Mesendoderm (in vitro differentiated cells): ENCODE measurements around the gene RASSF8.

Source experiments
- DNase-seq: peaks from one replicate; pipeline ENCODE4 v3.0.0; 2013
- H2AK5ac ChIP-seq: 2 replicates; pipeline ENCODE4 v1.6.1; 2013; ENCODE audit warnings: low read length, inconsistent platforms
- H2BK120ac ChIP-seq: 2 replicates; pipeline ENCODE4 v1.6.1; 2013; ENCODE audit warnings: low read depth, mild to moderate bottlenecking, low read length, moderate library complexity, mixed read lengths
- H2BK15ac ChIP-seq: replicated peaks from 2 replicates; pipeline ENCODE4 v1.6.1; 2013; ENCODE audit warnings: low read depth, mild to moderate bottlenecking, moderate library complexity
- H2BK5ac ChIP-seq: 2 replicates; pipeline ENCODE4 v1.6.1; 2013; ENCODE audit warnings: low read length, inconsistent platforms
- H3K18ac ChIP-seq: 2 replicates; pipeline ENCODE4 v1.6.1; 2013; ENCODE audit warnings: mild to moderate bottlenecking, low read length, mixed read lengths
- H3K23ac ChIP-seq: one replicate; pipeline ENCODE4 v1.6.1; 2013; ENCODE audit warnings: low read length
- H3K27ac ChIP-seq: 2 replicates; pipeline ENCODE4 v1.5.1; 2013; ENCODE audit warnings: low read depth, mild to moderate bottlenecking, inconsistent platforms, low read length, moderate library complexity
- H3K27me3 ChIP-seq: 2 replicates; pipeline ENCODE4 v1.6.1; 2013; ENCODE audit warnings: low read length, control low read depth, mild to moderate bottlenecking, inconsistent platforms; ENCODE audit not compliant: insufficient read depth, poor library complexity
- H3K36me3 ChIP-seq: 2 replicates; pipeline ENCODE4 v1.6.1; 2013; ENCODE audit warnings: low read length, inconsistent platforms; ENCODE audit not compliant: control insufficient read depth, insufficient read depth
- H3K4ac ChIP-seq: one replicate; pipeline ENCODE4 v1.6.1; 2013; ENCODE audit warnings: low read depth, mild to moderate bottlenecking, low read length, moderate library complexity
- H3K4me1 ChIP-seq: 2 replicates; pipeline ENCODE4 v1.6.1; 2013; ENCODE audit warnings: low read depth, low read length, inconsistent platforms; ENCODE audit not compliant: control insufficient read depth
- H3K4me2 ChIP-seq: 2 replicates; pipeline ENCODE4 v1.6.1; 2013; ENCODE audit warnings: low read length
- H3K4me3 ChIP-seq: 2 replicates; pipeline ENCODE4 v1.5.1; 2013; ENCODE audit warnings: mild to moderate bottlenecking, low read length
- H3K56ac ChIP-seq: one replicate; pipeline ENCODE4 v1.6.1; 2013; ENCODE audit warnings: low read length
- H3K79me1 ChIP-seq: 2 replicates; pipeline ENCODE4 v1.6.1; 2013; ENCODE audit warnings: low read length, inconsistent platforms
- H3K79me2 ChIP-seq: 2 replicates; pipeline ENCODE4 v1.6.1; 2013; ENCODE audit warnings: mild to moderate bottlenecking, low read length; ENCODE audit not compliant: control insufficient read depth, insufficient read depth
- H3K9ac ChIP-seq: 2 replicates; pipeline ENCODE4 v1.6.1; 2013; ENCODE audit warnings: low read length, inconsistent platforms
- H4K5ac ChIP-seq: one replicate; pipeline ENCODE4 v1.6.1; 2013; ENCODE audit warnings: low read length
- H4K8ac ChIP-seq: one replicate; pipeline ENCODE4 v1.6.1; 2013; ENCODE audit warnings: low read depth, mild to moderate bottlenecking, control low read depth, low read length, moderate library complexity
- WGBS: extraction: QIAGEN DNeasy Blood & Tissue Kit; methylation state at CpG from one replicate; pipeline ENCODE4 v1.1.7; 2013; ENCODE audit warnings: low lambda C conversion rate, missing lambda C conversion rate; ENCODE audit not compliant: insufficient coverage; ENCODE audit errors: extremely low coverage; 5-methylcytosine and 5-hydroxymethylcytosine counted together

The RASSF8 gene

DNA sequence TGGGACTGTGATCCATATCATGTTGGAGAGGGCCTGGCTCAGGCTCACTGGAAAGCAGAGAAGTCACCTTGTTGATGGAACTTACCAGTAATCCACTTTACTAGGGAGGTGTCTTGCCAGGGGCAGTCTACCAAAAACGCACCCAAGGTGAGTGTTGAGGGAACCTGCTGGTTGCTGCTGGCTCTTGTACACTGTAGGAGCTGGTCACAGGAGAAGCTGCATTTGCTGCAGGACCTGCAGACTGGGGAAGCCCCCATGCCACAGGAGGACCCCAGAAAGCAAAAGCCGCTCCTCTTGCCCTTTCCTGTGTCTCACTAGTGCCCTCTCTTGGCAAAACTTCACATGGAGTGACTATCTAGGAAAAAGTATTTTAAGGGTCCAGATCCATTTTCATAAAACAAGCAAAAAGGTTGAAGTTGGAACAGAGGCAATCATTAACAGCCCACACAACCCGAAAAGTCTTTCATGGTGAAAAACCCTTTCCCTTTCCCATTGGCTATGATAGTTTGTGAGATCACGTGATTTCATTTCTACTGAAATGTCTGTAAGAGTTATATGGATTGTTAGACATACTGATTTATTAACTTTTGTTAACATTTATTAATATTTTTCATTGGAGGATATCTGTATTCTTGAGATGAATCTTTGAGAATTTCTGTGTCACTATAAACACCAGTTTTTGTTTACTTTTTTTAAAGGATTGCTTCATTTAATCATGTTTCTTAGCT lies 59.2 kb downstream of the RASSF8 start:
- no peak overlapping the region for H4K5ac ChIP-seq
- peak; percentile 88 for DNase-seq
- WGBS: no CpG with 5 or more reads among the region's 4 CpGs
- H3K27me3 ChIP-seq: no peaks in the 10 kb centered on the region
- H3K4me3 ChIP-seq: no peak overlapping the region
- H2BK15ac ChIP-seq: no peak overlapping the region
- H3K4me2 ChIP-seq: peak overlapping the region; percentile 19
- H3K23ac ChIP-seq: no peak overlapping the region
- H3K27ac ChIP-seq: no peak overlapping the region
- H3K56ac ChIP-seq: peak overlapping the region; percentile 69
- peaks cover 13% of the 10 kb centered on the region for H3K4me1 ChIP-seq
- peak overlapping the region; percentile 39 for H2BK5ac ChIP-seq
- no peak overlapping the region for H3K18ac ChIP-seq
- no peak overlapping the region for H2BK120ac ChIP-seq
- peaks cover 15% of the 10 kb centered on the region for H3K79me1 ChIP-seq
- H3K4ac ChIP-seq: peak overlapping the region; percentile 9
- no peaks in the 10 kb centered on the region for H3K36me3 ChIP-seq
- H2AK5ac ChIP-seq: no peak overlapping the region
- no peak overlapping the region for H4K8ac ChIP-seq
- H3K79me2 ChIP-seq: peaks cover 15% of the 10 kb centered on the region
- no peak overlapping the region for H3K9ac ChIP-seq

GRCh38 chr12:26018926-26019325 lies 60.4 kb downstream of the RASSF8 start:
- peaks cover 14% of the 10 kb centered on the region for H3K79me2 ChIP-seq
- no peak overlapping the region for H3K23ac ChIP-seq
- H4K5ac ChIP-seq: no peak overlapping the region
- no peak overlapping the region for H2AK5ac ChIP-seq
- no peaks in the 10 kb centered on the region for H3K36me3 ChIP-seq
- WGBS: no CpG with 5 or more reads among the region's 2 CpGs
- H3K4me3 ChIP-seq: no peak overlapping the region
- H4K8ac ChIP-seq: no peak overlapping the region
- no peak for DNase-seq
- peaks cover 14% of the 10 kb centered on the region for H3K79me1 ChIP-seq
- H2BK120ac ChIP-seq: no peak overlapping the region
- H2BK5ac ChIP-seq: no peak overlapping the region
- H3K4ac ChIP-seq: no peak overlapping the region
- H2BK15ac ChIP-seq: no peak overlapping the region
- H3K56ac ChIP-seq: no peak overlapping the region
- H3K4me2 ChIP-seq: no peak overlapping the region
- no peak overlapping the region for H3K18ac ChIP-seq
- H3K27ac ChIP-seq: no peak overlapping the region
- H3K27me3 ChIP-seq: no peaks in the 10 kb centered on the region
- no peak overlapping the region for H3K9ac ChIP-seq
- H3K4me1 ChIP-seq: peaks cover 13% of the 10 kb centered on the region

GRCh38 chr12:26021534-26021933 lies 63.1 kb downstream of the RASSF8 start:
- Histone ChIP-seq H3K36me3 (no peaks in the 10 kb centered on the region), H3K23ac (no peak overlapping the region), H3K27ac (no peak overlapping the region), H3K56ac (no peak overlapping the region), H3K27me3 (no peaks in the 10 kb centered on the region), H2BK120ac (no peak overlapping the region), H2AK5ac (no peak overlapping the region), H3K79me2 (peaks cover 11% of the 10 kb centered on the region), H3K4me3 (no peak overlapping the region), H3K4ac (no peak overlapping the region), H3K79me1 (peaks cover 13% of the 10 kb centered on the region), H3K9ac (no peak overlapping the region), H3K4me1 (peaks cover 13% of the 10 kb centered on the region), H3K4me2 (no peak overlapping the region), H4K8ac (no peak overlapping the region), H4K5ac (no peak overlapping the region), H3K18ac (peak overlapping the region; percentile 7), H2BK5ac (no peak overlapping the region), H2BK15ac (no peak overlapping the region)
- no CpG with 5 or more reads among the region's 2 CpGs for WGBS
- DNase-seq: no peak

DNA sequence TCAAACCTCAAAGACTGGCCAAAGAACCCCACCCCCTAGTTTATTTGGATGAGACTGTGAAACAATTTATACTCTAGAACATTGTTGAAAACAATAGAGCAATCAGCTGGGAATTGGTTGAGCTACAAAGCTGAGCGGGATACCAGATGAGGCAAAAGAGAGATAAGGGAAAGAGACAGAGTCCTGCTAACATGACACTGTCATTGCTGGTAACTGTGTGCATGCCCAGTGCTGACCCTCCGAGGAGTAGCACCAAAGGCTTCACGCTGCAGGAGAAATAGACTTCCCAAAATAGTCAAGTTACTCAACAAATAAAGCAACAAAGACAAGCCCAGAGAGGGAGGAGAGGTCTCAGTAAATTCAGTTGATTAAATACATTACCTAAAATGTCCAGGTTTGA lies 63.6 kb downstream of the RASSF8 start:
- no peak for DNase-seq
- Histone ChIP-seq H3K79me1 (peaks cover 13% of the 10 kb centered on the region), H4K8ac (no peak overlapping the region), H3K36me3 (no peaks in the 10 kb centered on the region), H3K4me2 (no peak overlapping the region), H3K27me3 (no peaks in the 10 kb centered on the region), H3K27ac (no peak overlapping the region), H2BK15ac (no peak overlapping the region), H3K18ac (peak overlapping the region; percentile 7), H3K4me1 (peaks cover 13% of the 10 kb centered on the region), H3K4ac (no peak overlapping the region), H2AK5ac (no peak overlapping the region), H3K79me2 (peaks cover 11% of the 10 kb centered on the region), H4K5ac (no peak overlapping the region), H3K9ac (no peak overlapping the region), H2BK5ac (no peak overlapping the region), H3K23ac (no peak overlapping the region), H3K56ac (no peak overlapping the region), H3K4me3 (no peak overlapping the region), H2BK120ac (no peak overlapping the region)
- no CpG with 5 or more reads among the region's 3 CpGs for WGBS

GRCh38 chr12:26026713-26027112 lies 68.2 kb downstream of the RASSF8 start:
- peaks cover 7% of the 10 kb centered on the region for H3K79me1 ChIP-seq
- no peaks in the 10 kb centered on the region for H3K27me3 ChIP-seq
- H3K4ac ChIP-seq: no peak overlapping the region
- H3K56ac ChIP-seq: no peak overlapping the region
- H3K23ac ChIP-seq: no peak overlapping the region
- H2BK120ac ChIP-seq: no peak overlapping the region
- no peak overlapping the region for H2AK5ac ChIP-seq
- no peak overlapping the region for H2BK15ac ChIP-seq
- DNase-seq: no peak
- no peak overlapping the region for H3K18ac ChIP-seq
- H2BK5ac ChIP-seq: no peak overlapping the region
- no peak overlapping the region for H3K27ac ChIP-seq
- no peak overlapping the region for H4K5ac ChIP-seq
- H4K8ac ChIP-seq: no peak overlapping the region
- no peak overlapping the region for H3K4me2 ChIP-seq
- no peaks in the 10 kb centered on the region for H3K36me3 ChIP-seq
- H3K79me2 ChIP-seq: peaks cover 2% of the 10 kb centered on the region
- H3K4me1 ChIP-seq: peaks cover 6% of the 10 kb centered on the region
- H3K4me3 ChIP-seq: no peak overlapping the region
- WGBS: no CpG with 5 or more reads among the region's 1 CpG
- H3K9ac ChIP-seq: no peak overlapping the region

DNA sequence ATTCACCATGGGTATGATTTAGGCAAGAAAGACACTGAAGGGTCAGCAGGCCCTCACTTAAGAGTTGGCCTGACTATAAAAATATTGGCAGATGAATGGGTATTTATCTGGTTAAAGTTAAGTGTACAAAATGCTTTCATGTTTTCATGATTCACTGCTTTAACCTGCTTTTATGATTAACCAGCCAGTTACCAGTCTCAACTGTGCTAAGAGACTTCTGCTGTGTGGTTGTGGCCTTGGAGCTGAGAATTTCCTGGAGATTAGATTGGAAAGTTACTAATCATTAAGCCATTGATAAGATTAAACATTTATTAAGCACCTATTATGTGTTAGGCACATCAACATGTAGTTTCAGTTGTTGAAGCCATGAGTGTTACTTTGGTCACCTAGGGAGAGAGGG lies 68.9 kb downstream of the RASSF8 start:
- peaks cover 3% of the 10 kb centered on the region for H3K79me1 ChIP-seq
- H3K4me1 ChIP-seq: peaks cover 1% of the 10 kb centered on the region
- no peaks in the 10 kb centered on the region for H3K27me3 ChIP-seq
- H3K4me2 ChIP-seq: no peak overlapping the region
- H2BK15ac ChIP-seq: no peak overlapping the region
- no peak overlapping the region for H3K4ac ChIP-seq
- no peaks in the 10 kb centered on the region for H3K36me3 ChIP-seq
- H2BK120ac ChIP-seq: no peak overlapping the region
- H3K23ac ChIP-seq: no peak overlapping the region
- no peak overlapping the region for H4K5ac ChIP-seq
- no peak overlapping the region for H3K18ac ChIP-seq
- no peak overlapping the region for H2BK5ac ChIP-seq
- no peak overlapping the region for H3K56ac ChIP-seq
- H2AK5ac ChIP-seq: no peak overlapping the region
- H3K9ac ChIP-seq: no peak overlapping the region
- H3K79me2 ChIP-seq: no peaks in the 10 kb centered on the region
- H4K8ac ChIP-seq: no peak overlapping the region
- H3K4me3 ChIP-seq: no peak overlapping the region
- H3K27ac ChIP-seq: no peak overlapping the region
- DNase-seq: peak; percentile 37
